ENCODE results near the gene APOL6. TPM values are rescaled to one million over a fixed set of nuclear protein-coding genes. Genes with fewer than 3 reads are reported as not detected.

APOL6 gene
- total RNA-seq, 2 donors from 2014 or later, result 15.3 to 26.5 TPM

DNA sequence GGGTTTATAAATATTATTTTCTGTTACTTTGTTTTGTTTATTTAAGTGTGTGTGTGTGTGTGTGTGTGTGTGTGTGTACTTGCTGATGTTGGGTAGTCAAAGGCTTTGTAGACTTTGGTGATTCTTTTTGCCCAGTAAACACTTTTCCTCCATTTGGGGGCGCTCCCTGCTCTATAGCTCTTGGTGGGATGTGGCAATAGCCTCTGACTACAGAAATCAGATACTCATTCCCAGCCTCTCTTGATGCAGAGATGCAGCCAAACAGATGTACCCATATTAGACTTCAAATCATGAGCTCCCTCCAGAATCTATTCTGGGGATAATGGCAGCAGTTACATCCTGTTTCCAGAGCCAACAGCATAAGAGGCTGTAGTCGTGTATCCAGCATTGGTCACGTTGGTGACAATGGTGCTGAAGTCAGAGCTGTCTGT lies 36.0 kb downstream of the APOL6 start:
- TF ChIP-seq, protein P1, sequence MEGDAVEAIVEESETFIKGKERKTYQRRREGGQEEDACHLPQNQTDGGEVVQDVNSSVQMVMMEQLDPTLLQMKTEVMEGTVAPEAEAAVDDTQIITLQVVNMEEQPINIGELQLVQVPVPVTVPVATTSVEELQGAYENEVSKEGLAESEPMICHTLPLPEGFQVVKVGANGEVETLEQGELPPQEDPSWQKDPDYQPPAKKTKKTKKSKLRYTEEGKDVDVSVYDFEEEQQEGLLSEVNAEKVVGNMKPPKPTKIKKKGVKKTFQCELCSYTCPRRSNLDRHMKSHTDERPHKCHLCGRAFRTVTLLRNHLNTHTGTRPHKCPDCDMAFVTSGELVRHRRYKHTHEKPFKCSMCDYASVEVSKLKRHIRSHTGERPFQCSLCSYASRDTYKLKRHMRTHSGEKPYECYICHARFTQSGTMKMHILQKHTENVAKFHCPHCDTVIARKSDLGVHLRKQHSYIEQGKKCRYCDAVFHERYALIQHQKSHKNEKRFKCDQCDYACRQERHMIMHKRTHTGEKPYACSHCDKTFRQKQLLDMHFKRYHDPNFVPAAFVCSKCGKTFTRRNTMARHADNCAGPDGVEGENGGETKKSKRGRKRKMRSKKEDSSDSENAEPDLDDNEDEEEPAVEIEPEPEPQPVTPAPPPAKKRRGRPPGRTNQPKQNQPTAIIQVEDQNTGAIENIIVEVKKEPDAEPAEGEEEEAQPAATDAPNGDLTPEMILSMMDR (IDR thresholded peaks at IDR 0.05), result no peak
- Histone ChIP-seq H3K27ac (no peak overlapping the region), H3K4me3 (no peak overlapping the region), H3K9me3 (no peaks in the 10 kb centered on the region), H3K27me3 (replicated peaks; ENCODE audit: insufficient read depth) (no peaks in the 10 kb centered on the region), H3K4me1 (ENCODE audit: control insufficient read depth in 1 of 2, low read depth in 2 of 2) (no peaks in the 10 kb centered on the region), H3K36me3 (no peaks in the 10 kb centered on the region)
- ATAC-seq (ENCODE audit: insufficient number of reproducible peaks, low FRiP score, low read depth), result no peak
- no peak for DNase-seq (ENCODE audit: low spot score)

DNA sequence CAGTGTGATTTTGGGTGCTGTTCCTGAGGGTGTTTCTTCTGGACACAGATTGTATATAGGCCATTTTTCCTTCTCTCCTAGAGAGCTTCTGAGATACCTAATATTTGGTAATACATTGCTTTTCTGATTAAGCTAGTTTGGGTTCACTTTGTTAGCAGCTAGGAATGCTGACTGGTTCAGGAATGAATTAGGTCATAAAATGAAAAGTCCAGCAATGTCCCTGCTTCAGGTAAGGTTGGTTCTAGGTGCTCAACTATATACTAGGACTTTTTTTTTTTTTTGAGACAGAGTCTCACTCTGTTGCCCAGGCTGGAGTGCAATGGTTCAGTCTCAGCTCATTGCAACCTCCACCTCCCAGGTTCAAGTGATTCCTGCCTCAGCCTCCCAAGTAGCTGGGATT lies 36.5 kb downstream of the APOL6 start:
- ATAC-seq (ENCODE audit: insufficient number of reproducible peaks, low FRiP score, low read depth) (no peak), DNase-seq (ENCODE audit: low spot score) (no peak)
- Histone ChIP-seq H3K9me3 (no peaks in the 10 kb centered on the region), H3K27ac (no peak overlapping the region), H3K36me3 (no peaks in the 10 kb centered on the region), H3K27me3 (replicated peaks; ENCODE audit: insufficient read depth) (no peaks in the 10 kb centered on the region), H3K4me1 (ENCODE audit: control insufficient read depth in 1 of 2, low read depth in 2 of 2) (no peaks in the 10 kb centered on the region), H3K4me3 (no peak overlapping the region)
- TF ChIP-seq, protein P1 (IDR thresholded peaks at IDR 0.05), result no peak

DNA sequence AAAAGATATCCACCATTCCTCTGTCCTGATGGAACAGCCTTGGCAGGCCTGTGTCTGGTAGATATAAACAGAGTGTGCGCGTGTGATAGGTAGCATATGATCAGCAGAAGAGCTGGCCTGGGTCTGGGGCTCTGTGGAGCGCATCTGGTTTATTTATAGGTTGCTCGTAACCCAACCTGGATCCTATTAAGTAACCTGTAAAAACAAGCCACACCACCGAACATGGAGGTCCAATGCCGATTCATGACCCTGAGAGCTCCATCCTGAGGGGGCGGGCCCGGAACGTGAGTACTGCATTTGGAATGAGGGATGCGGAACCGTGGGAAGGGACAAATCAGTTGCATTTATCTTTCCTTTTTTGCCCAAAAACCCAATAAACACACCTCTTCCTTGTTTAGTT lies 37.5 kb downstream of the APOL6 start:
- no peaks in the 10 kb centered on the region for H3K36me3 ChIP-seq
- ATAC-seq (ENCODE audit: insufficient number of reproducible peaks, low FRiP score, low read depth) (no peak), DNase-seq (ENCODE audit: low spot score) (no peak)
- no peaks in the 10 kb centered on the region for H3K27me3 ChIP-seq (replicated peaks; ENCODE audit: insufficient read depth)
- no peak overlapping the region for H3K27ac ChIP-seq
- H3K9me3 ChIP-seq, result no peaks in the 10 kb centered on the region
- H3K4me1 ChIP-seq (ENCODE audit: control insufficient read depth in 1 of 2, low read depth in 2 of 2), result no peaks in the 10 kb centered on the region
- TF ChIP-seq, protein P1 (IDR thresholded peaks at IDR 0.05), result no peak
- H3K4me3 ChIP-seq, result no peak overlapping the region

DNA sequence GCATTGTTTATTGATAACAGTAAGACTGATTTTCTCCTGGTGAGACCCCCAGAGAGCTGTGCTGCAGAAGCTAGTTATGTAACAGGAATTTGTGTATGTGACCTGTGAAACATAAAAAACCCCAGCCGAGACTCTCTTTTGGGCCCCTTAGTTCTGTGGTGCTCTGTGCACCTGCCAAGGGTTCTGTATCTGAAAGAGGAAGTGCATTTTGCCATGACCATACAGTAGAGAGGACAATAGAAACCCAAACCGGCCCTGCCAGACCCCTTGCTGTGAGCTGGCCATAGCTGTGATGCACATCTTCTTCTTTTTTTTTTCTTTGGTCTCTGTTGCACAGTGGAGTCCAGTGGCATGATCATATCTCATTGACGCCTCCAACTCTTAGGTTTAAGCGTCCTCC lies 38.1 kb downstream of the APOL6 start:
- no peak for ATAC-seq (ENCODE audit: insufficient number of reproducible peaks, low FRiP score, low read depth)

DNA sequence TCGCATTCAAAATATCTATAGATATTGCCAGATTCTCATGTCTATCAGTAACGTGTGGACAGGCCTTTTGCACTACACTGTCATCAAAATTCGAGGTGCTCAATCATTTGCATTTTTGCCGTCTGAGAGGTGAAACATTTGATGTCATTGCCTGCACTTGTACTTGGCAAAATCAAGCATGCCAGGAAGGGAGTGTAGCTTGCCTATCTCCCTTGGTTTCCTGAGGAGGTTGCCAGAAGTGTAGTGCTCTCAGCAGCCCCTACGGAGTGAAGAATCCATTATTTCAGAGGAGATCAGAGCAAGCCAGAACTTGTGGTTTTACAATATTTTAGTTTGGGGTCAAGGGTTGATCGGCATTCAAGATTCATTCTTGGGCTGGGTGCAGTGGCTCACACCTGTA lies 39.2 kb downstream of the APOL6 start:
- Histone ChIP-seq H3K27ac (no peak overlapping the region), H3K9me3 (no peaks in the 10 kb centered on the region), H3K4me3 (no peak overlapping the region), H3K4me1 (ENCODE audit: control insufficient read depth in 1 of 2, low read depth in 2 of 2) (no peaks in the 10 kb centered on the region), H3K27me3 (replicated peaks; ENCODE audit: insufficient read depth) (no peaks in the 10 kb centered on the region), H3K36me3 (no peaks in the 10 kb centered on the region)
- DNase-seq (ENCODE audit: low spot score), result no peak
- no peak for ATAC-seq (ENCODE audit: insufficient number of reproducible peaks, low FRiP score, low read depth)
- TF ChIP-seq, protein P1 (IDR thresholded peaks at IDR 0.05), result no peak

More for the DNA sequence above, 38.1 kb downstream of the APOL6 start:
- TF ChIP-seq, protein P1 (IDR thresholded peaks at IDR 0.05), result no peak
- H3K9me3 ChIP-seq, result no peaks in the 10 kb centered on the region
- no peaks in the 10 kb centered on the region for H3K27me3 ChIP-seq (replicated peaks; ENCODE audit: insufficient read depth)
- no peaks in the 10 kb centered on the region for H3K36me3 ChIP-seq
- no peak overlapping the region for H3K4me3 ChIP-seq
- no peak overlapping the region for H3K27ac ChIP-seq
- no peaks in the 10 kb centered on the region for H3K4me1 ChIP-seq (ENCODE audit: control insufficient read depth in 1 of 2, low read depth in 2 of 2)
- no peak for DNase-seq (ENCODE audit: low spot score)
